ENCODE data around the gene MUC5AC. TPM values are rescaled to one million over a fixed set of nuclear protein-coding genes. Genes with fewer than 3 reads are reported as not detected.
"Not testable (repeated sequence)": the region's sequence is repeated elsewhere in the genome, so short reads cannot be mapped to it uniquely, and the experiment has no call there.

MUC5AC gene
- total RNA-seq, 1 experiment from 2014 or later, result not detected

GRCh38 chr11:1171985-1172728, 14.4 kb downstream of the MUC5AC start:
- intact Hi-C loops (cut with micrococcal nuclease; ENCODE audit: unreplicated experiment), result no loop called here
- Histone ChIP-seq H3K4me3 (ENCODE audit: low read depth, low read length, poor library complexity, severe bottlenecking) (no peak overlapping the region), H3K27me3 (replicated peaks; ENCODE audit: insufficient read depth, low read depth, low read length, poor library complexity) (no peaks in the 10 kb centered on the region), H3K36me3 (ENCODE audit: insufficient read depth, low read length, poor library complexity, severe bottlenecking) (no peaks in the 10 kb centered on the region), H3K4me1 (ENCODE audit: insufficient read depth, low read length, poor library complexity, severe bottlenecking) (no peaks in the 10 kb centered on the region), H3K27ac (ENCODE audit: low read depth, low read length, poor library complexity, severe bottlenecking) (no peak overlapping the region), H3K9me3 (ENCODE audit: low read depth, low read length, poor library complexity, severe bottlenecking) (no peaks in the 10 kb centered on the region)
- DNase-seq (ENCODE audit: low spot score), result no peak
- BruUV-seq (replicated peaks), result no TSS peak
- ChIA-PET CTCF (no interaction called here), POLR2A (ENCODE audit: low non-redundant PET) (no interaction called here)
- TF ChIP-seq CTCF (conservative IDR thresholded peaks at IDR 0.05; ENCODE audit: low read depth, low read length), result no peak
- no peak for TF ChIP-seq EZH2 (IDR thresholded peaks at IDR 0.05; ENCODE audit: borderline replicate concordance, low read depth, low read length, poor library complexity, severe bottlenecking)

- TF ChIP-seq EZH2 (IDR thresholded peaks at IDR 0.05; ENCODE audit: borderline replicate concordance, low read depth, low read length, poor library complexity, severe bottlenecking) (no peak), CTCF (conservative IDR thresholded peaks at IDR 0.05; ENCODE audit: low read depth, low read length) (no peak)
- no peaks in the 10 kb centered on the region for H3K36me3 ChIP-seq (ENCODE audit: insufficient read depth, low read length, poor library complexity, severe bottlenecking)
- no peak overlapping the region for H3K4me3 ChIP-seq (ENCODE audit: low read depth, low read length, poor library complexity, severe bottlenecking)
- BruUV-seq (replicated peaks), result no TSS peak
- no peak for DNase-seq (ENCODE audit: low spot score)
- intact Hi-C loops (cut with micrococcal nuclease; ENCODE audit: unreplicated experiment), result no loop called here
- no peaks in the 10 kb centered on the region for H3K9me3 ChIP-seq (ENCODE audit: low read depth, low read length, poor library complexity, severe bottlenecking)
- ChIA-PET CTCF (no interaction called here), POLR2A (ENCODE audit: low non-redundant PET) (no interaction called here)
- no peak overlapping the region for H3K27ac ChIP-seq (ENCODE audit: low read depth, low read length, poor library complexity, severe bottlenecking)
- H3K4me1 ChIP-seq (ENCODE audit: insufficient read depth, low read length, poor library complexity, severe bottlenecking), result no peaks in the 10 kb centered on the region
- no peaks in the 10 kb centered on the region for H3K27me3 ChIP-seq (replicated peaks; ENCODE audit: insufficient read depth, low read depth, low read length, poor library complexity)
These were observed 15.0 kb downstream of the MUC5AC start for GRCh38 chr11:1172729-1173117.

GRCh38 chr11:1173396-1173795, 15.6 kb downstream of the MUC5AC start:
- H3K36me3 ChIP-seq (ENCODE audit: insufficient read depth, low read length, poor library complexity, severe bottlenecking); intact Hi-C loops (cut with micrococcal nuclease; ENCODE audit: unreplicated experiment); POLR2A ChIA-PET (ENCODE audit: low non-redundant PET); H3K9me3 ChIP-seq (ENCODE audit: low read depth, low read length, poor library complexity, severe bottlenecking); H3K4me3 ChIP-seq (ENCODE audit: low read depth, low read length, poor library complexity, severe bottlenecking); H3K4me1 ChIP-seq (ENCODE audit: insufficient read depth, low read length, poor library complexity, severe bottlenecking); H3K27me3 ChIP-seq (replicated peaks; ENCODE audit: insufficient read depth, low read depth, low read length, poor library complexity); CTCF ChIA-PET; H3K27ac ChIP-seq (ENCODE audit: low read depth, low read length, poor library complexity, severe bottlenecking); BruUV-seq (replicated peaks); DNase-seq (ENCODE audit: low spot score): not testable (repeated sequence)
